ENCODE results near the gene MMP14. TPM values are rescaled to one million over a fixed set of nuclear protein-coding genes. Genes with fewer than 3 reads are reported as not detected.

The MMP14 gene
- 348 and 486 TPM in 2 replicates for total RNA-seq

DNA sequence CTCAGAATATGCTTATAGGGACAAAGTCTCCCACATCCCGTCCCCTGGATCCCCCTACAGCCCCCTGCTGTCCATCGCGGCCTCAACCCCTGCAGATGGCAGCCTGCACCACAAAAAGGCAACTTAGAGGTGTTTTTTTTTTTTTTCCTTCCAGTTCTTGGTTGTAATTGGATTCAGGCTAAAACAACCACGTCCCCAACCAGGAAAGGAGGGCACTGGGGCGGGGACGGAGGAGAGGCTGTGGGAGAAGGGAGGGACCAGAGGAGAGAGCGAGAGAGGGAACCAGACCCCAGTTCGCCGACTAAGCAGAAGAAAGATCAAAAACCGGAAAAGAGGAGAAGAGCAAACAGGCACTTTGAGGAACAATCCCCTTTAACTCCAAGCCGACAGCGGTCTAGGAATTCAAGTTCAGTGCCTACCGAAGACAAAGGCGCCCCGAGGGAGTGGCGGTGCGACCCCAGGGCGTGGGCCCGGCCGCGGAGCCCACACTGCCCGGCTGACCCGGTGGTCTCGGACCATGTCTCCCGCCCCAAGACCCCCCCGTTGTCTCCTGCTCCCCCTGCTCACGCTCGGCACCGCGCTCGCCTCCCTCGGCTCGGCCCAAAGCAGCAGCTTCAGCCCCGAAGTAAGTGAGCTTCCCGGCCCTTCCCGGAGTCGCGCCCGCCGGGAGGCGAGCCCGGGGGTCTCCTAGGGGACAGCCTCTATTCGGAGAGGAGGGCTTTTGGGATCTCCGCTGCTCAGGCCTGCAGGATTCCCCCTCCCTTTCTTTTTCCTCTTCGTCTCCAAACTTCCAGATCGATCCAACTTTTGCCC, at the start of gene MMP14:
Gene MMP14 (plus strand): TSS at position 285 of the 813 bp plus-strand sequence. CDS start 233 bp downstream, at position 518.

DNA sequence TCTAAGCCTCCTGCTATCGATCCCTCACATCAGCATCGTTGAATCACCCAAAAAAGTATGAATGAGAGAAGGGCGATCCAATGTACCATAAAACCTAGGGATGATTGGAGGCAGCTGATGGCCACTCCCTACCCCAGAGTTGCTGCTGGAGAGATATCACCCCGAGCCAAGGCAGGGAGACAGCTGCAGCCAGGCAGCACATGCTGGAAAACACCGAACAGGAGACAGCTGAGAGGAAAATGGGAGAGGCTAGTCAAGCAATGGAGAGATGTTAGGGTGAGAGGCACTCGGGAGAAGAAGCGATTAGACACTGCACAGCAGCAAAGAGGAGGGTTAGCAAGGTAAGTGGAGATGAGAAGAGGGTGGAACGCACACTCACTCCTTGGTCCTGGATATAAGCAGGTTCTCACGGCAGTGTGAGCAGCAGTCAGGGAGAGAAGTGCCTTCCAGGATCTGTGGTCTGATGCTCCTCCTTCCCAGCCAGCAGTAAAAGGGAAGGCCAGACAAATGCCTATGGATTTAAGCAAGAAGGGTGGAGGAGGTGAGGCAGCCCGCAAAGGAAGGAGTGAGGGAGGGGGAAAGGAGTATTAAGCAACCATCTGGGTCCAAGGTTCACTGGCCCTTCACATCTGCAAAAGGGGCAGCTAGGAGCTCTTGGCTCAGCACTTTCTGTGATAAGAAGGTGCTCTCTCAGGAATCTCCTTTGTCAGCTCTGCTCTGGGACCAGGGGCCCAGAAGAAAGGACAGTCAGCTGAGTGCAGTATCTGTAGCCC, 21.3 kb upstream of the MMP14 start, which contains the start of gene SLC7A7:
Gene SLC7A7 (minus strand): TSS at position 495 of the 773 bp plus-strand sequence. CDS start 2,037 bp downstream, outside the sequence.

DNA sequence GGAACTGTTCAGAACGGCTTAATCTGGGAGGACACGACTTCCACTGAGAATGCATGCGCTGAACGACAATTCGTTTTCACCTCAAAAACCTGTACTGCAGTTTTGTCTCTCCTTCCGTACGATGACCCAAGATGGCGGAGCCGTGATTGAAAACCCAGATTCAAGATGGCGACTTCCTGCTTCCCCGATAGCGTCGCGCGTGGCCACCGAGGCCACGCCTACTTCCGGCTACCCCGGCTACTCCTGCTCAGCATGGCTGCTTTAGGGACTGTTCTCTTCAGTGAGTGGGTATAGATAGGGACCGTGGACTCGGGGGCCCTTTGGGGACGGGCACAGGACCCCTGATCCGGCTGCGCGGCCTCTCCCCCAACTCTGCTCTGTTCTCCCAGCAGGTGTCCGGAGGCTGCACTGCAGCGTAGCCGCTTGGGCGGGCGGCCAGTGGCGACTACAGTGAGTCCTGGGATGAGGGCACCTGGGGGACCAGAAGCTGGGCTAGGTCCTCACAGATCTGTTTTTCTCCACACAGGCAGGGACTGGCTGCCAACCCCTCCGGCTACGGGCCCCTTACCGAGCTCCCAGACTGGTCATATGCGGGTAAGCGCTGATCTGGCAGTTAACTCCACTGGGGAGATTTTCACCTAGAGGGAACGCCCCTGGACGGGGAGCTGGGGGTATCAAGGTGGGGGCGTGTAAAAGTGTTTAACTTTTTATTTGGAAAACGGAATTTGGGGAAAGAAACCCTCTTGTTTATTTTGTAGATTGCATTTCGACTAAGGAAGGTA, 6.5 kb upstream of the MMP14 start, which contains the start of gene MRPL52:
Gene MRPL52 (plus strand): TSS at position 227 of the 782 bp plus-strand sequence. CDS start 26 bp downstream, at position 253.

DNA sequence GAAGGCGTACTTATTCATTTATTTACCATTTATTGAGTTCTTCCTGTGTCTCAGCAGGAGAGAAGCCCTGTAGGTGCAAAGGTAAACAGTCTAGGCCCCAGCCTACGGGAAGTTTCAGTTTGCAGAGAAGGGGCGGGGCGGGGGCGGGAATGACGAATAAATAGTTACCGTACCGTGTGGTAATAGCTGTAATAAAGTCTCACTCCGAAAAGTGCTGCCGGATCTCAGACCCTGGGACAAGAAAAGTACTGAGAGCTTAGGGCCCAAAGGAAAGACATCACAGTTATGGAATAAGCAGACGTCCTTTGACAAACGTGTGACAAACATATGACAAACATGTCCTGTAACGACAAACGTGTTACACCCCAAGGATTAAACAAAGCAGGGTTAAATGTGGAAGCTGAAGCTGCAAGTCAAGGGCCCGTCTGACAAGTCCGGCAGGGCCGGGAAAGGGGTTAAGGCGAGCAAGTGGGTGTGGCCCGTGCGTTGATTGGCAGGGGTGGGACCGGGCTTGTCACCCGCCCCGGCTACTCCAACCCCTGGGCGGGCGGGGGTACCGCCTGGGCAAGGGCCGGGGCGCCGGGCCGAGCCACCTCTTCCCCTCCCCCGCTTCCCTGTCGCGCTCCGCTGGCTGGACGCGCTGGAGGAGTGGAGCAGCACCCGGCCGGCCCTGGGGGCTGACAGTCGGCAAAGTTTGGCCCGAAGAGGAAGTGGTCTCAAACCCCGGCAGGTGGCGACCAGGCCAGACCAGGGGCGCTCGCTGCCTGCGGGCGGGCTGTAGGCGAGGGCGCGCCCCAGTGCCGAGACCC, 35.0 kb downstream of the MMP14 start, which contains the start of gene LRP10:
Gene LRP10 (plus strand): TSS at position 517 of the 809 bp plus-strand sequence. CDS start 564 bp downstream, outside the sequence.

DNA sequence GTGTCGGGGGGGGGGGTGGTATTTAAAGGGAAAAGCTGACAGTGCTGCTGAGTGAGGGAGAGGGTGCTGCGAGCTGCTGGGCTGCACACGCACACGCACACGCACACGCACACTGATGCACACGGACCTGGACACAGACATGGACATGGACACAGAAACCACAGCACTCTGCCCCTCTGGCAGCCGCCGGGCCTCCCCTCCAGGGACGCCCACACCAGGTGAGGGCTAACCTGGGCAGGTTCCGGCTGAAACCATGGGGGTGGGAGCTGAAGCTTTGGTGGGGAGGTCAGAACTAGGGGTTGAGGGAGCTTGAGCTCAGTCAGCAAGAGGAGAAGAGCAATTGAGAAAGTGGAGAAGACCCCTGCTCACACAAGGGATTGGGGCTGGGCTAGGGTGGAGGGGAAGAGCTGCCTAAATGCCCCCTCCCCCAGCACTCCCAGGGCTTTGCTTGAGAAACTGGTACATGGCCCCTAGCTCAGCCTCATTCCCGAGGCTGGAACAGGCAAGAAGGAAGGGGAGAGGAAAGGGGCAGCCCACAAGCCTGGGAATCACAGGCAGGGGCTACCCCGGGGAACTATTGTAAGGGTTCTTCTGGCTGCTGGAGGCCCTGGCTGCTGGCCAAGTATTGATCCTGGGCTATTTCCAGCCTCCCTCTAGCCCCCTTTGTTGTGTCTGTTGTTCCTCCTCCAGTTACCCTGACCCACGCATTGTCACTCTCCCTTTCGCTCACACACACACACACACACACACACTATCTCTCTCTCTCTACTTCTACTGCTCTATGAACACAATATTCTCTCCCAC, 47.0 kb downstream of the MMP14 start, which contains the start of gene REM2:
Gene REM2 (plus strand): TSS at position 50 of the 804 bp plus-strand sequence. CDS start 66 bp downstream, at position 116.

Other genes with a start within 250 kb of the MMP14 start
- 221 and 269 TPM in 2 replicates for gene DAD1, start 247.4 kb upstream of the MMP14 start, total RNA-seq
- gene ABHD4, start 238.3 kb upstream of the MMP14 start, total RNA-seq = 12.4 and 15.7 TPM in 2 replicates
- not detected in 2 replicates for gene OR6J1, start 192.2 kb upstream of the MMP14 start, total RNA-seq
- gene OXA1L, start 69.9 kb upstream of the MMP14 start, total RNA-seq = 52.9 and 53.8 TPM in 2 replicates
- 4.1 and 6.1 TPM in 2 replicates for gene SLC7A7, start 21.1 kb upstream of the MMP14 start, total RNA-seq
- 39.1 and 41.8 TPM in 2 replicates for gene MRPL52, start 6.7 kb upstream of the MMP14 start, total RNA-seq
- gene LRP10, start 35.2 kb downstream of the MMP14 start, total RNA-seq = 40.8 and 66.0 TPM in 2 replicates
- gene REM2, start 46.6 kb downstream of the MMP14 start, total RNA-seq = 0.09 and 0.14 TPM in 2 replicates
- 47.5 and 50.9 TPM in 2 replicates for gene RBM23, start 82.6 kb downstream of the MMP14 start, total RNA-seq
- gene PRMT5, start 92.8 kb downstream of the MMP14 start, total RNA-seq = 45.7 and 48.5 TPM in 2 replicates
- 27.6 and 32.4 TPM in 2 replicates for gene HAUS4, start 120.5 kb downstream of the MMP14 start, total RNA-seq
- gene AJUBA, start 146.0 kb downstream of the MMP14 start, total RNA-seq = 31.0 and 47.3 TPM in 2 replicates
- 10.4 and 11.7 TPM in 2 replicates for gene C14orf93, start 173.6 kb downstream of the MMP14 start, total RNA-seq
- 222 and 237 TPM in 2 replicates for gene PSMB5, start 198.3 kb downstream of the MMP14 start, total RNA-seq
- gene PSMB11, start 205.6 kb downstream of the MMP14 start, total RNA-seq = not detected in 2 replicates
- 3.3 and 6.2 TPM in 2 replicates for gene CDH24, start 220.9 kb downstream of the MMP14 start, total RNA-seq

Data from smooth muscle cell of bladder (primary cell).